Measurements from ENCODE around the gene AGPAT3. TPM values are rescaled to one million over a fixed set of nuclear protein-coding genes. Genes with fewer than 3 reads are reported as not detected.

The AGPAT3 gene
- total RNA-seq, 4 donors from 2014 or later, result 32.1 to 58.8 (median 48.7) TPM

- 84 to 89% methylated on average over 5 of the region's 5 CpGs for WGBS, 2 donors
These were observed 133.0 kb downstream of the AGPAT3 start for GRCh38 chr21:43997766-43998742.

GRCh38 chr21:44000360-44000759 is 135.3 kb downstream of the AGPAT3 start:
- 50 to 52% methylated on average over 7 of the region's 7 CpGs for WGBS, 2 donors
- no peak overlapping the region for H3K4me3 ChIP-seq (ENCODE audit: low read depth, poor library complexity, severe bottlenecking)
- DNase-seq (ENCODE audit: low spot score in 2 of 2), result no peak
- intact Hi-C loops (cut with DNase I; ENCODE audit: low total_unique reads), result no loop called here
- no peak for TF ChIP-seq POLR2A (IDR thresholded peaks at IDR 0.05)
- TF ChIP-seq CTCF (IDR thresholded peaks at IDR 0.05), result no peak

More at GRCh38 chr21:43997766-43998742, 133.0 kb downstream of the AGPAT3 start:
- no peak for TF ChIP-seq POLR2A (IDR thresholded peaks at IDR 0.05)
- TF ChIP-seq CTCF (IDR thresholded peaks at IDR 0.05), result no peak
- intact Hi-C loops (cut with DNase I; ENCODE audit: low total_unique reads), result no loop called here
- H3K4me3 ChIP-seq (ENCODE audit: low read depth, poor library complexity, severe bottlenecking), result no peak overlapping the region
- DNase-seq (ENCODE audit: low spot score in 2 of 2), result no peak

- TF ChIP-seq CTCF (IDR thresholded peaks at IDR 0.05), result no peak
- no peak for TF ChIP-seq POLR2A (IDR thresholded peaks at IDR 0.05)
These were observed 137.5 kb downstream of the AGPAT3 start for GRCh38 chr21:44002511-44002910.

GRCh38 chr21:44003307-44003966 is 138.4 kb downstream of the AGPAT3 start:
- H3K4me3 ChIP-seq (ENCODE audit: low read depth, poor library complexity, severe bottlenecking), result no peak overlapping the region
- 90 to 98% methylated on average over 5 of the region's 5 CpGs for WGBS, 2 donors
- TF ChIP-seq CTCF (IDR thresholded peaks at IDR 0.05) (no peak), POLR2A (IDR thresholded peaks at IDR 0.05) (no peak)
- intact Hi-C loops (cut with DNase I; ENCODE audit: low total_unique reads), result no loop called here
- no peak for DNase-seq (ENCODE audit: low spot score in 2 of 2)

More at GRCh38 chr21:44002511-44002910, 137.5 kb downstream of the AGPAT3 start:
- DNase-seq (ENCODE audit: low spot score in 2 of 2), result no peak
- WGBS, 2 donors, result 93 to 94% methylated on average over 10 of the region's 10 CpGs
- H3K4me3 ChIP-seq (ENCODE audit: low read depth, poor library complexity, severe bottlenecking), result no peak overlapping the region
- intact Hi-C loops (cut with DNase I; ENCODE audit: low total_unique reads), result no loop called here

- DNase-seq (ENCODE audit: low spot score in 2 of 2), result no peak
These were observed 140.0 kb downstream of the AGPAT3 start for GRCh38 chr21:44005071-44005470.

More at GRCh38 chr21:44005071-44005470, 140.0 kb downstream of the AGPAT3 start:
- H3K4me3 ChIP-seq (ENCODE audit: low read depth, poor library complexity, severe bottlenecking), result no peak overlapping the region
- TF ChIP-seq CTCF (IDR thresholded peaks at IDR 0.05) (no peak), POLR2A (IDR thresholded peaks at IDR 0.05) (no peak)
- intact Hi-C loops (cut with DNase I; ENCODE audit: low total_unique reads), result no loop called here
- WGBS, 2 donors, result 90 to 96% methylated on average over 13 of the region's 13 CpGs
